ENCODE results near the gene PPP6R2. TPM values are rescaled to one million over a fixed set of nuclear protein-coding genes. Genes with fewer than 3 reads are reported as not detected.
A peak's percentile ranks its signal among the peaks of the same experiment; 100 is the strongest.

PPP6R2 gene
- total and polyA plus RNA-seq, 9 of the 15 experiments (the other 6 are each of a cell fraction or from before 2014, with no cell fraction given), result 0.32 to 39.8 (median 21.4) TPM

- Histone ChIP-seq H3K4me3 (no peak overlapping the region), H3K9me1 (ENCODE audit: control insufficient read depth, insufficient read depth, low read length) (peaks cover 8% of the 10 kb centered on the region), H3K79me2 (ENCODE audit: control insufficient read depth, insufficient read depth, low read length) (peaks cover 57% of the 10 kb centered on the region), H3K27ac (ENCODE audit: extremely low read depth, low read depth, low read length) (no peak overlapping the region), H4K20me1 (replicated peaks; ENCODE audit: control insufficient read depth, insufficient read depth, low read length) (peaks cover 37% of the 10 kb centered on the region), H3K27me3 (ENCODE audit: control insufficient read depth in 2 of 2, insufficient read depth in 2 of 2, low read length in 2 of 2) (no peaks in the 10 kb centered on the region), H3K4me2 (ENCODE audit: insufficient read depth, low read length) (no peak overlapping the region), H3K4me1 (replicated peaks in 1 of 2; ENCODE audit: control insufficient read depth in 2 of 2, insufficient read depth in 2 of 2, low read length in 2 of 2) (peaks cover 29 to 53% of the 10 kb centered on the region in 2 experiments), H3K36me3 (ENCODE audit: control insufficient read depth, insufficient read depth, low read length) (peaks cover 5% of the 10 kb centered on the region; the same call in 1 of the 3 replicates), H2AFZ (ENCODE audit: low read depth, low read length) (no peak overlapping the region), H3K9ac (ENCODE audit: insufficient read depth in 1 of 2, low read depth in 2 of 2, low read length in 2 of 2) (peak overlapping the region in 1 of 2 experiments; percentile 10; a peak in 1 of 4 replicates), H3K9me3 (replicated peaks; ENCODE audit: control insufficient read depth, insufficient read depth, low read depth, low read length) (no peaks in the 10 kb centered on the region)
- POLR2A ChIA-PET, result interaction anchor here (0.8 kb wide), 1 partner anchor 27 kb away, joined by 3 read pairs; no protein-coding TSS in a partner anchor
- FAIRE-seq (no peak), ATAC-seq (no peak), DNase-seq (ENCODE audit: extremely low read depth in 1 of 4, low spot score in 3 of 4) (no peak)
- 77% methylated on average over 2 of the region's 5 CpGs for WGBS (ENCODE audit: insufficient coverage, low coverage, missing lambda C conversion rate)
- CTCF ChIA-PET (ENCODE audit: low intra/inter-chr PET ratio), result no interaction called here
- intact Hi-C loops (cut with micrococcal nuclease), result no loop called here
- BruUV-seq (replicated peaks), result no TSS peak
- in situ Hi-C loops (cut with MboI), result no loop called here
- TF ChIP-seq DLX4 (CRISPR knock-in tag; IDR thresholded peaks at IDR 0.05) (no peak), KLF13 (tag; IDR thresholded peaks at IDR 0.05; ENCODE audit: borderline replicate concordance, low read depth) (no peak), TFE3 (CRISPR knock-in tag; IDR thresholded peaks at IDR 0.05) (no peak), ASH1L (IDR thresholded peaks at IDR 0.05; ENCODE audit: borderline replicate concordance, low read depth, partially characterized antibody) (no peak), ZBTB40 (IDR thresholded peaks at IDR 0.05) (no peak), ZBTB40 (CRISPR knock-in tag; IDR thresholded peaks at IDR 0.05) (no peak), NR1H2 (CRISPR knock-in tag; IDR thresholded peaks at IDR 0.05) (no peak), EZH2 (IDR thresholded peaks at IDR 0.05; ENCODE audit: borderline replicate concordance, low read depth, low read length) (no peak), GATA2 (CRISPR knock-in tag; IDR thresholded peaks at IDR 0.05) (no peak), ZBTB8A (IDR thresholded peaks at IDR 0.05; ENCODE audit: partially characterized antibody) (no peak), MED1 (CRISPR knock-in tag; IDR thresholded peaks at IDR 0.05; ENCODE audit: borderline replicate concordance) (no peak)
These were observed 128.8 kb downstream of the PPP6R2 start for GRCh38 chr22:50471962-50472361.
